GM12878 (cell line): Measurements from ENCODE around the gene WNK1. TPM values are rescaled to one million over a fixed set of nuclear protein-coding genes. Genes with fewer than 3 reads are reported as not detected.

Source experiments
- ATAC-seq: fragments of 200-7000 bp; cut with Tn5 transposase; 3 replicates; pipeline ENCODE4 v1.9.1; 2020; ENCODE audit warnings: mild to moderate bottlenecking, moderate library complexity
- BruUV-seq: library from RNA; stranded (reverse); fragments of 400-500 nt; replicated peaks from 2 replicates; lab custom pipeline; 2021; lab: Mats Ljungman, UMichigan
- CTCF ChIA-PET: fragments of 300-600 bp; sonication (Branson Sonifier 250); formaldehyde crosslinking; extraction: SDS; loops from one replicate; lab custom pipeline; 2021; ENCODE audit warnings: inconsistent platforms; lab: Yijun Ruan, JAX
- POLR2A ChIA-PET: fragments of 350-600 bp; formaldehyde crosslinking; extraction: SDS; loops from one replicate; lab custom pipeline; 2021; ENCODE audit warnings: inconsistent platforms; lab: Charles Lee
- RAD21 ChIA-PET: fragments of 300-600 bp; sonication (Branson Sonifier 250); formaldehyde crosslinking; loops from one replicate; lab custom pipeline; 2023; ENCODE audit warnings: antibody characterized with exemption; ENCODE audit not compliant: unreplicated experiment; lab: Charles Lee
- SMC1A ChIA-PET: fragments of 300-600 bp; sonication (Branson Sonifier 250); formaldehyde crosslinking; loops from one replicate; lab custom pipeline; 2023; ENCODE audit not compliant: unreplicated experiment, uncharacterized antibody; lab: Charles Lee
- DNase-seq: peaks from one replicate; pipeline ENCODE4 v3.0.0-alpha.2; 2011; ENCODE audit warnings: low read depth, low spot score
- FAIRE-seq: peaks from 3 replicates; lab custom pipeline; 2011; peaks lifted over from hg19 to GRCh38; lab: Jason Lieb, UNC
- H2AFZ ChIP-seq: 2 replicates; pipeline ENCODE4 v1.6.0; 2011; ENCODE audit warnings: low read depth, low read length, control low read depth; ENCODE audit not compliant: control insufficient read depth
- H3K27ac ChIP-seq: 2 replicates; pipeline ENCODE4 v1.5.1; 2011; ENCODE audit warnings: control low read depth; ENCODE audit not compliant: control insufficient read depth, insufficient read depth
- H3K27me3 ChIP-seq, 2 experiments: replicated peaks in 1 of 2; 2 replicates each; pipeline versions ENCODE4 v1.6.0 to v1.6.1; 2011; ENCODE audit warnings: low read length in 1 of 2; ENCODE audit not compliant: control insufficient read depth in 2 of 2, insufficient read depth in 2 of 2
- H3K36me3 ChIP-seq, 2 experiments: 2 replicates each; pipeline ENCODE4 v1.5.1; 2011; ENCODE audit warnings: low read length in 1 of 2; ENCODE audit not compliant: control insufficient read depth in 2 of 2, insufficient read depth in 2 of 2
- H3K4me1 ChIP-seq: 2 replicates; pipeline ENCODE4 v1.6.1; 2011; ENCODE audit warnings: mild to moderate bottlenecking, low read length, moderate library complexity, mixed read lengths; ENCODE audit not compliant: control insufficient read depth, insufficient read depth
- H3K4me2 ChIP-seq: 2 replicates; pipeline ENCODE4 v1.6.0; 2011; ENCODE audit warnings: control low read depth; ENCODE audit not compliant: control insufficient read depth, insufficient read depth
- H3K4me3 ChIP-seq: fragments of 200-600 bp; sonication (generic); 2 replicates; pipeline ENCODE4 v1.5.1; 2016
- H3K79me2 ChIP-seq: 2 replicates; pipeline ENCODE4 v1.6.0; 2011; ENCODE audit warnings: low read length; ENCODE audit not compliant: control insufficient read depth, insufficient read depth
- H3K9ac ChIP-seq: 2 replicates; pipeline ENCODE4 v1.8.0; 2011; ENCODE audit warnings: low read length, control low read depth, mixed read lengths; ENCODE audit not compliant: control insufficient read depth, insufficient read depth
- H3K9me3 ChIP-seq: replicated peaks from 3 replicates; pipeline ENCODE4 v1.5.1; 2011; ENCODE audit warnings: mild to moderate bottlenecking, low read length; ENCODE audit not compliant: control insufficient read depth, insufficient read depth
- H4K20me1 ChIP-seq: 2 replicates; pipeline ENCODE4 v1.6.0; 2011; ENCODE audit not compliant: control insufficient read depth, insufficient read depth
- ATF7 ChIP-seq: fragments of 450-650 bp; IDR thresholded peaks from 2 replicates; pipeline ENCODE4 v1.6.1; 2016; ENCODE audit warnings: low read depth, mild to moderate bottlenecking
- BRCA1 ChIP-seq: IDR thresholded peaks from 2 replicates; pipeline ENCODE4 v1.6.1; 2011; ENCODE audit warnings: low read depth, low read length, improper control_type of control experiment
- HCFC1 ChIP-seq: fragments of 150-350 bp; IDR thresholded peaks from 2 replicates; pipeline ENCODE4 v1.6.1; 2014; ENCODE audit warnings: low read length
- IRF4 ChIP-seq: IDR thresholded peaks from 2 replicates; pipeline ENCODE4 v1.6.1; 2011; ENCODE audit warnings: low read depth, low read length
- MTA3 ChIP-seq: IDR thresholded peaks from 2 replicates; pipeline ENCODE4 v1.6.1; 2012; ENCODE audit warnings: low read length, inconsistent platforms, borderline replicate concordance
- MYC ChIP-seq: IDR thresholded peaks from 2 replicates; pipeline ENCODE4 v1.6.1; 2011; ENCODE audit warnings: mild to moderate bottlenecking, low read length, moderate library complexity, inconsistent platforms; ENCODE audit not compliant: insufficient read depth, insufficient replicate concordance, insufficient read length, severe bottlenecking
- POLR2AphosphoS2 ChIP-seq: IDR thresholded peaks from 2 replicates; pipeline ENCODE4 v1.6.1; 2011; ENCODE audit warnings: low read depth, mild to moderate bottlenecking, low read length, improper control_type of control experiment, moderate library complexity
- POU2F2 ChIP-seq: IDR thresholded peaks from 3 replicates; pipeline ENCODE4 v1.6.1; 2011; ENCODE audit warnings: low read depth, mild to moderate bottlenecking, low read length, borderline replicate concordance
- RAD51 ChIP-seq: fragments of 450-650 bp; IDR thresholded peaks from 2 replicates; pipeline ENCODE4 v1.6.1; 2016; ENCODE audit warnings: moderate library complexity, mild to moderate bottlenecking, inconsistent platforms
- SREBF2 ChIP-seq: IDR thresholded peaks from 2 replicates; pipeline ENCODE4 v1.6.1; 2012; ENCODE audit warnings: mild to moderate bottlenecking, low read length
- SRF ChIP-seq, 2 experiments: IDR thresholded peaks; 2 replicates each; pipeline ENCODE4 v1.6.1; 2011; ENCODE audit warnings: low read depth in 2 of 2, low read length in 2 of 2, mild to moderate bottlenecking in 1 of 2, moderate library complexity in 1 of 2
- SUZ12 ChIP-seq: fragments of 200-600 bp; sonication (generic); IDR thresholded peaks from one replicate; pipeline ENCODE4 v1.6.1; 2018; ENCODE audit warnings: antibody characterized with exemption, mild to moderate bottlenecking; ENCODE audit not compliant: unreplicated experiment
- ZNF274 ChIP-seq: IDR thresholded peaks from one replicate; pipeline ENCODE4 v1.8.0; 2011; ENCODE audit not compliant: insufficient read length, insufficient read depth
- ZZZ3 ChIP-seq: IDR thresholded peaks from 2 replicates; pipeline ENCODE4 v1.6.1; 2011; ENCODE audit warnings: low read depth; ENCODE audit not compliant: control insufficient read depth, insufficient read length
- WGBS: methylation state at CpG from one replicate; pipeline ENCODE4 v1.1.6; 2016; ENCODE audit warnings: low lambda C conversion rate; ENCODE audit not compliant: insufficient replicate concordance, insufficient coverage; ENCODE audit errors: missing lambda C conversion rate; 5-methylcytosine and 5-hydroxymethylcytosine counted together
- in situ Hi-C: fragments of 300-500 bp; cut with MboI; formaldehyde crosslinking; loops from 9 replicates; pipeline ENCODE4 v1.14.3; 2018; ENCODE audit warnings: mixed read lengths
- intact Hi-C: fragments of 100-400 bp; cut with micrococcal nuclease; formaldehyde crosslinking; loops from one replicate; pipeline ENCODE4 v1.14.2; 2022; ENCODE audit not compliant: unreplicated experiment
- polyA plus RNA-seq, 11 experiments: library from polyadenylated mRNA; depleted of rRNA in 4 of 11; unstranded in 6 of 11; stranded (reverse) in 5 of 11; fragments of >200 nt; fragmentation: Nextera tagmentation in 4 of 11; fragmentation: Illumina TruSeq in 1 of 11; extraction: Ambion mirVana in 4 of 11; extraction: Trizol in 1 of 11; gene quantifications; 1 replicate in 1 of 11; 2 replicates in 10 of 11; pipeline versions ENCODE4 v1.2.1 to v1.2.3, GENCODE V29; 2011 to 2016; ENCODE audit warnings: inconsistent platforms in 2 of 11, missing spikeins in 2 of 11, low read depth in 1 of 11
- total RNA-seq, 4 experiments: library from RNA; depleted of rRNA in 3 of 4; stranded (reverse); fragments of >200 nt in 3 of 4; fragmentation: Illumina TruSeq in 1 of 4; extraction: Trizol in 1 of 4; gene quantifications; 2 replicates each; pipeline versions ENCODE4 v1.2.1 to v1.2.3, GENCODE V29; 2013 to 2021
- TF ChIP-seq, protein P1 (sequence below): IDR thresholded peaks from 2 replicates; pipeline ENCODE4 v1.6.1; 2012; ENCODE audit warnings: improper control_type of control experiment, low read depth, low read length; ENCODE audit not compliant: insufficient replicate concordance
- TF ChIP-seq, protein P2 (sequence below): fragments of 450-650 bp; formaldehyde crosslinking; IDR thresholded peaks from 2 replicates; pipeline ENCODE4 v1.4.0; 2022; ENCODE audit warnings: mild to moderate bottlenecking, moderate library complexity

The WNK1 gene
- total and polyA plus RNA-seq, 10 of the 15 experiments (the other 5 are each of a cell fraction or from before 2014, with no cell fraction given): 9.6 to 151 (median 86.6) TPM

DNA sequence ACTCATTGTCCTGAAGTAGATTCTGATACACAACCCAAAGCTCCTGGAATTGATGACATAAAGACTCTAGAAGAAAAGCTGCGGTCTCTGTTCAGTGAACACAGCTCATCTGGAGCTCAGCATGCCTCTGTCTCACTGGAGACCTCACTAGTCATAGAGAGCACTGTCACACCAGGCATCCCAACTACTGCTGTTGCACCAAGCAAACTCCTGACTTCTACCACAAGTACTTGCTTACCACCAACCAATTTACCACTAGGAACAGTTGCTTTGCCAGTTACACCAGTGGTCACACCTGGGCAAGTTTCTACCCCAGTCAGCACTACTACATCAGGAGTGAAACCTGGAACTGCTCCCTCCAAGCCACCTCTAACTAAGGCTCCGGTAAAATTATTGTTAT, 133.3 kb downstream of the WNK1 start (continued):
- TF ChIP-seq, protein P1, sequence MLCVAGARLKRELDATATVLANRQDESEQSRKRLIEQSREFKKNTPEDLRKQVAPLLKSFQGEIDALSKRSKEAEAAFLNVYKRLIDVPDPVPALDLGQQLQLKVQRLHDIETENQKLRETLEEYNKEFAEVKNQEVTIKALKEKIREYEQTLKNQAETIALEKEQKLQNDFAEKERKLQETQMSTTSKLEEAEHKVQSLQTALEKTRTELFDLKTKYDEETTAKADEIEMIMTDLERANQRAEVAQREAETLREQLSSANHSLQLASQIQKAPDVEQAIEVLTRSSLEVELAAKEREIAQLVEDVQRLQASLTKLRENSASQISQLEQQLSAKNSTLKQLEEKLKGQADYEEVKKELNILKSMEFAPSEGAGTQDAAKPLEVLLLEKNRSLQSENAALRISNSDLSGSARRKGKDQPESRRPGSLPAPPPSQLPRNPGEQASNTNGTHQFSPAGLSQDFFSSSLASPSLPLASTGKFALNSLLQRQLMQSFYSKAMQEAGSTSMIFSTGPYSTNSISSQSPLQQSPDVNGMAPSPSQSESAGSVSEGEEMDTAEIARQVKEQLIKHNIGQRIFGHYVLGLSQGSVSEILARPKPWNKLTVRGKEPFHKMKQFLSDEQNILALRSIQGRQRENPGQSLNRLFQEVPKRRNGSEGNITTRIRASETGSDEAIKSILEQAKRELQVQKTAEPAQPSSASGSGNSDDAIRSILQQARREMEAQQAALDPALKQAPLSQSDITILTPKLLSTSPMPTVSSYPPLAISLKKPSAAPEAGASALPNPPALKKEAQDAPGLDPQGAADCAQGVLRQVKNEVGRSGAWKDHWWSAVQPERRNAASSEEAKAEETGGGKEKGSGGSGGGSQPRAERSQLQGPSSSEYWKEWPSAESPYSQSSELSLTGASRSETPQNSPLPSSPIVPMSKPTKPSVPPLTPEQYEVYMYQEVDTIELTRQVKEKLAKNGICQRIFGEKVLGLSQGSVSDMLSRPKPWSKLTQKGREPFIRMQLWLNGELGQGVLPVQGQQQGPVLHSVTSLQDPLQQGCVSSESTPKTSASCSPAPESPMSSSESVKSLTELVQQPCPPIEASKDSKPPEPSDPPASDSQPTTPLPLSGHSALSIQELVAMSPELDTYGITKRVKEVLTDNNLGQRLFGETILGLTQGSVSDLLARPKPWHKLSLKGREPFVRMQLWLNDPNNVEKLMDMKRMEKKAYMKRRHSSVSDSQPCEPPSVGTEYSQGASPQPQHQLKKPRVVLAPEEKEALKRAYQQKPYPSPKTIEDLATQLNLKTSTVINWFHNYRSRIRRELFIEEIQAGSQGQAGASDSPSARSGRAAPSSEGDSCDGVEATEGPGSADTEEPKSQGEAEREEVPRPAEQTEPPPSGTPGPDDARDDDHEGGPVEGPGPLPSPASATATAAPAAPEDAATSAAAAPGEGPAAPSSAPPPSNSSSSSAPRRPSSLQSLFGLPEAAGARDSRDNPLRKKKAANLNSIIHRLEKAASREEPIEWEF: no peak
- TF ChIP-seq ATF7: no peak

DNA sequence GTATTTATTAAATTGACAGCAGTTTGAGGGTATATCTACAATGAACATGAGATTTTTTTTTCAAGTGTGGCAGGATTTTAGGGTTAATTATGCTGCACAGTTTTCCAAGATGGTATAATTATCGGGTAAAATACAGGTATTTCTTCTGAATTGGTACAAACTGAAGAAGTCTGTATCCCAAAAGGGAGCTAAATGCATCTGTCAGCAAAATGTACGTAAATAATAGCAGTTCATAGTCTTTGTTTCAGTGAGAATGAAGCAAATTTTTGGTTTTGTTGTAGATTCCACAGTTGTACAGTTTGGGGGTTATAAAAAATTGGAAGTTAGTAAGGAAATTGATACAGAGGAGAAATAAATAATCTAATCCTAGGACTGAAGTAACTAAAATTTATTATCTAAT, 133.8 kb downstream of the WNK1 start:
- H3K27ac ChIP-seq: no peak overlapping the region
- intact Hi-C loops: no loop called here
- no peaks in the 10 kb centered on the region for H3K27me3 ChIP-seq
- H3K4me1 ChIP-seq: no peaks in the 10 kb centered on the region; the same call in 1 of the 2 replicates
- FAIRE-seq (no peak), DNase-seq (no peak), ATAC-seq (no peak)
- no peak for TF ChIP-seq ZNF274
- TF ChIP-seq HCFC1: no peak
- no peak for TF ChIP-seq SRF (IDR thresholded peaks at IDR 0.05; ENCODE audit: low read depth in 2 of 2, low read length in 2 of 2)
- no peak for TF ChIP-seq MTA3
- no peak for TF ChIP-seq BRCA1
- no peak for TF ChIP-seq IRF4
- TF ChIP-seq MYC: no peak
- no peak for TF ChIP-seq SREBF2
- no peak for TF ChIP-seq RAD51
- no peak for TF ChIP-seq SUZ12
- TF ChIP-seq ZZZ3: no peak
- TF ChIP-seq POU2F2: no peak
- TF ChIP-seq, protein P2, sequence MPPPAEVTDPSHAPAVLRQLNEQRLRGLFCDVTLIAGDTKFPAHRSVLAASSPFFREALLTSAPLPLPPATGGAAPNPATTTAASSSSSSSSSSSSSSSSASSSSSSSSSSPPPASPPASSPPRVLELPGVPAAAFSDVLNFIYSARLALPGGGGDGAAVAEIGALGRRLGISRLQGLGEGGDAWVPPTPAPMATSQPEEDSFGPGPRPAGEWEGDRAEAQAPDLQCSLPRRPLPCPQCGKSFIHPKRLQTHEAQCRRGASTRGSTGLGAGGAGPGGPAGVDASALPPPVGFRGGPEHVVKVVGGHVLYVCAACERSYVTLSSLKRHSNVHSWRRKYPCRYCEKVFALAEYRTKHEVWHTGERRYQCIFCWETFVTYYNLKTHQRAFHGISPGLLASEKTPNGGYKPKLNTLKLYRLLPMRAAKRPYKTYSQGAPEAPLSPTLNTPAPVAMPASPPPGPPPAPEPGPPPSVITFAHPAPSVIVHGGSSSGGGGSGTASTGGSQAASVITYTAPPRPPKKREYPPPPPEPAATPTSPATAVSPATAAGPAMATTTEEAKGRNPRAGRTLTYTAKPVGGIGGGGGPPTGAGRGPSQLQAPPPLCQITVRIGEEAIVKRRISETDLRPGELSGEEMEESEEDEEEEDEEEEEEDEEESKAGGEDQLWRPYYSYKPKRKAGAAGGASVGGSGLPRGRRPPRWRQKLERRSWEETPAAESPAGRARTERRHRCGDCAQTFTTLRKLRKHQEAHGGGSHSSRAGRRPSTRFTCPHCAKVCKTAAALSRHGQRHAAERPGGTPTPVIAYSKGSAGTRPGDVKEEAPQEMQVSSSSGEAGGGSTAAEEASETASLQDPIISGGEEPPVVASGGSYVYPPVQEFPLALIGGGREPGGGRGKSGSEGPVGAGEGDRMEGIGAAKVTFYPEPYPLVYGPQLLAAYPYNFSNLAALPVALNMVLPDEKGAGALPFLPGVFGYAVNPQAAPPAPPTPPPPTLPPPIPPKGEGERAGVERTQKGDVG: no peak
- no peak for TF ChIP-seq POLR2AphosphoS2
- no TSS peak for BruUV-seq
- ChIA-PET POLR2A (interaction anchor here (1.0 kb wide), 1 partner anchor 16 kb away, joined by 3 read pairs; no protein-coding TSS in a partner anchor), RAD21 (interaction anchor here (0.7 kb wide), 1 partner anchor 697 kb away, joined by 3 read pairs; no protein-coding TSS in a partner anchor), SMC1A (interaction anchor here (0.9 to 2.0 kb wide), 5 partner anchors 12 to 207 kb away, joined by 3 to 9 read pairs (median 4); no protein-coding TSS in a partner anchor), CTCF (interaction anchor here (0.8 to 2.2 kb wide), 4 partner anchors 9 to 272 kb away, joined by 3 to 7 read pairs (median 4); no protein-coding TSS in a partner anchor)
- H3K9me3 ChIP-seq: no peaks in the 10 kb centered on the region; the same call in 2 of the 3 replicates
- no peaks in the 10 kb centered on the region for H3K79me2 ChIP-seq
- H2AFZ ChIP-seq: no peak overlapping the region
- 100% methylated on average over 2 of the region's 2 CpGs for WGBS
- no peak overlapping the region for H3K9ac ChIP-seq
- H3K4me3 ChIP-seq: no peak overlapping the region
- in situ Hi-C loops: no loop called here
- H4K20me1 ChIP-seq: no peaks in the 10 kb centered on the region; the same call in 1 of the 2 replicates
- peaks cover 19 to 42% of the 10 kb centered on the region in 2 experiments for H3K36me3 ChIP-seq
- H3K4me2 ChIP-seq: no peak overlapping the region
